Renal cortical epithelial cell (primary cell): Measurements from ENCODE around the gene PDE4A. TPM values are rescaled to one million over a fixed set of nuclear protein-coding genes. Genes with fewer than 3 reads are reported as not detected.
"Not testable (repeated sequence)": the region's sequence is repeated elsewhere in the genome, so short reads cannot be mapped to it uniquely, and the experiment has no call there.

ENCODE experiments used
- DNase-seq: peaks from one replicate; pipeline ENCODE4 v3.0.0-alpha.2; 2011; ENCODE audit warnings: low read depth
- total RNA-seq: library from RNA; depleted of rRNA; stranded (reverse); fragments of >200 nt; gene quantifications from 2 replicates; pipeline ENCODE4 v1.2.3, GENCODE V29; 2014

Gene PDE4A
- total RNA-seq: 1.0 and 8.7 TPM in 2 replicates

DNA sequence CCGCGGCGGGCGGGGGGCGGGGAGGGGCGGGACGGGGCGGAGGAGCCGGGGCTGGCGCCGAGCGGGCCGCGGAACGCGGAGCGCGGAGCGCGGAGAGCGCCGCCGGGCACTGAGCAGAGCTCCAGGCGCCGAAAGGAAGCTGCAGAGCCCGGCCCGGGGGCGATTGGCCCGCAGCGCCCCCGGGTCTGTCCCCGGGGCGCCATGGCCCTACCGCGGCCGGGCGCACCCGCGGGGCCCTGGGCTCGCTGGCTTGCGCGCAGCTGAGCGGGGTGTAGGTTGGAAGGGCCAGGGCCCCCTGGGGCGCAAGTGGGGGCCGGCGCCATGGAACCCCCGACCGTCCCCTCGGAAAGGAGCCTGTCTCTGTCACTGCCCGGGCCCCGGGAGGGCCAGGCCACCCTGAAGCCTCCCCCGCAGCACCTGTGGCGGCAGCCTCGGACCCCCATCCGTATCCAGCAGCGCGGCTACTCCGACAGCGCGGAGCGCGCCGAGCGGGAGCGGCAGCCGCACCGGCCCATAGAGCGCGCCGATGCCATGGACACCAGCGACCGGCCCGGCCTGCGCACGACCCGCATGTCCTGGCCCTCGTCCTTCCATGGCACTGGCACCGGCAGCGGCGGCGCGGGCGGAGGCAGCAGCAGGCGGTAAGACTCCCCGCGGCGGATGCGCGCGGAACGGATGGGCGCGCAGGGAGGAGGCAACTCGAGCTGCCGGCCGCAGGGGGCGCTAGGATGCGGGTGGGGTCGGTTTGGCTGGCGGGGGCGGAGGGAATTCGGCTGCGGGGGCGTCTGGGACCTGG lies at the start of gene PDE4A:
Gene PDE4A, plus strand, starts transcription at position 95 of the 796 bp plus-strand sequence. Its CDS starts 227 bp downstream, at position 322.
- DNase-seq: no peak

DNA sequence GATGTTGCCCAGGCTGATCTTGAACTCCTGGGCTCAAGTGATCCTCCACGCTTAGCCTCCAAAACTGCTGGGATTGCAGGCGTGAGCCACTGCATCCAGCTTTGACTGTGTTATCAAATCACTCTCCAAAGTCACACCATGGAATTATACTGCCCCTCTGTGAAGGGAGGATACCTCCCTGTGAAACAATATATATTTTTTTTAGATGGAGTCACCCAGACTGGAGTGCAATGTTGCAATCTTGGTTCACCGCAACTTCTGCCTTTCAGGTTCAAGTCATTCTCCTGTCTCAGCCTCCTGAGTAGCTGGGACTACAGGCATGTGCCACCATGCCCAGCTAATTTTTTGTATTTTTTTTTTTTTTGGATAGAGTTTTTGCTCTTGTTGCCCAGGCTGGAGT lies 47.6 kb upstream of the PDE4A start:
- no peak for DNase-seq

- no peak for DNase-seq
These were observed 45.4 kb upstream of the PDE4A start for GRCh38 chr19:10374931-10375330.

DNA sequence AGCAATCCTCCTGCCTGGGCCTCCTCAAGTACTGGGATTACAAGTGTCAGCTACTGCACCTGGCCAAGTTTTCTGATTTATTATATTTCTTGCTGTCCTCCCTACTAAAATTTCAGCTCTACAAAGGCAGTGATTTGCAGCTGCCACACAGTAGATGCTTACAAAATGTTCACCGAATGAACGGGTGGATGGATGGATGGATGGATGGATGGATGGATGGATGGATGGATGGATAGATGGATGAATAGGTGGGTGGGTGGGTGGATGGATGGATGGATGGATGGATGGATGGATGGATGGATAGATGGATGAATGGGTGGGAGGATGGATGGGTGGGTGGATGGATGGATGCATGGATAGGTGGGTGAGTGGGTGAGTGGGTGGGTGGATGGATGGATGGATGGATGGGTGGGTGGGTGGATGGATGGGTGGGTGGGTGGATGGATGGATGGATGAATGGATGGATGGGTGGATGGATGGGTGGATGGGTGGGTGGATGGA lies 43.1 kb upstream of the PDE4A start:
- not testable (repeated sequence) for DNase-seq

- DNase-seq: no peak
These were observed 42.2 kb upstream of the PDE4A start for GRCh38 chr19:10378124-10378523.

GRCh38 chr19:10379880-10380312 lies 40.4 kb upstream of the PDE4A start:
- no peak for DNase-seq

GRCh38 chr19:10380313-10381102 lies 39.8 kb upstream of the PDE4A start, which contains the start of gene TYK2:
TYK2 (minus strand) TSS chr19:10380572; CDS start chr19:10378406, 2,166 bp downstream.
- DNase-seq: peak; percentile 97

DNA sequence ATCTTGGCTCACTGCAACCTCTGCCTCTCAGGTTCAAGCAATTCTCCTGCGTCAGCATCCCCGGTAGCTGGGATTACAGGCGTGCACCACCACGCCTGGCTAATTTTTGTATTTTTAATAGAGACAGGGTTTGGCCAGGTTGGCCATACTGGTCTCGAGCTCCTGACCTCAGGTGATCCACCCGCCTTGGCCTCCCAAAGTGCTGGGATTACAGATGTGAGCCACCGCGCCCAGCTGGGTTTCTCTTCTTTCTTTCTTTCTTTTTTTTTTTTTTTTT lies 37.2 kb upstream of the PDE4A start:
- not testable (repeated sequence) for DNase-seq

GRCh38 chr19:10384580-10384979 lies 35.8 kb upstream of the PDE4A start:
- no peak for DNase-seq

- peak; percentile 71 for DNase-seq
These were observed 31.4 kb upstream of the PDE4A start for GRCh38 chr19:10388957-10389356.

DNA sequence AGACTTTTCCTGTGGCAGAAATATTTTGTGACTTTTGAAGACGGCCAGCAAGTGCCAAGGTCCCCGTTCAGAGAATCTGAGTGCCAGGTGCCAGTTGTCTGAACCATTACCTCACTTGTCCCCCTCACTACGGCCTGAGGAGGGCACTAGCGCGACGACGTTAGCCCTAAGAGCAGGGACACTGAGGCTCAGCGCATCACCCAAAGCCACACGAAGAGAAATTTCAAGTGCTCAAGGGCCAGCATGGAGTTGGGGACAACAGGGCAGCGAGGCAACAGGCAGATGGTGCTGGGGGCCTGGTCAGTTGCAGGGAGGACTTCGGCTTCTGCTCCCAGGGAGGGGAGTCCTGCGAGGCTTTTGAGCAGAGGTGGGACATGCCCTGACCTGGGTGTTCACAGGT lies 30.5 kb upstream of the PDE4A start:
- DNase-seq: no peak

DNA sequence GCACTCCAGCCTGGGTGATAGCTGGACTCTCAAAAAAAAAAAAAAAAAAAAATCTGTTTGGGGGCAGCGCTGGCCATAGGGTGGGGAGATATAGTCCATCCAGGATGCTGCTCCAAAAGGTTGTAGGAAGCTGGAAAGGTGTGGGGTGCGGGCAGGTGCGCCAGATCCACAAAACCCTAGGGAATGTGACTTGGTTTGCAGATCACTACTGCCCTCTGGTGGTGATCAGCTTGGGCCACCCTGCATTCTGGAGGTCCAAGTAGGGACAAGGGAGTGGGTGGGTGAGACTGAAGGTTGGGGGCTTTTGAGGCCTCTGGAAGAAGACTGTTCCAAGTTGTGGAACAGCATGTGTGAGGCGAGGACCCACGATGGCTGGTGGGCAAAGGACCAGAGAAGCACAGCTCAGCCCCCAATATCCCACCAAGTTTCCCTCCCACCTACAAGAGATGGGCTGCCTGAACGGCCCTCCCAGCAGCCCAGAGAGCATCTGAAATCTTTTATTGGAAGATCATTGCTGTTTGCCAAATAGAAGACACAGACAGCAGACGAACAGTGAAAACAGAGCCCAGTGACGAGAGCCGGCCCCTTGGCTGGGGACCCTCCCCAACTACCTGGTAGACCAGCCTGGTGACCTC lies 29.6 kb upstream of the PDE4A start:
- peak; percentile 67 for DNase-seq

GRCh38 chr19:10392120-10392519 lies 28.2 kb upstream of the PDE4A start:
- DNase-seq: no peak

DNA sequence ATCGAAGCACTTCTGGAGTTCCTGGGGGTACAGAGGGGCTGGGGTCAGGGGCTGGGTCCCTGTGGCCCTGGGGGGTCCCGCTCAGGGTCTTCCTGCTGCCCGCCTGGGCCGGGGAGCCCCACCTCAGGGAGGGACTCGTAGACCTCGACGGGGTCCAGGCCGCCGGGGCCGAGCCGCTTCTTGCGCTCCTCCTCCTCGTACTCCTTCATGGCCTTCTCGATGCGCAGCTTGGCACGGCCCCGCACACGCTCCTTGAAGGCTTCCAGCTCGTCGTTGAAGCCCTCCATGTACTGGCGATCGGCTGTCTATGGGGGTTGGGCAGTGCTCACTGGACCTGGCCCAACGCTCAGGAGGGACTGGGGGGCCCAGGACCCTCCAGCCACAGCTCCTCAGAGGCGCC lies 27.2 kb upstream of the PDE4A start:
- DNase-seq: no peak

- DNase-seq: no peak
These were observed 25.3 kb upstream of the PDE4A start for GRCh38 chr19:10395003-10395402.

DNA sequence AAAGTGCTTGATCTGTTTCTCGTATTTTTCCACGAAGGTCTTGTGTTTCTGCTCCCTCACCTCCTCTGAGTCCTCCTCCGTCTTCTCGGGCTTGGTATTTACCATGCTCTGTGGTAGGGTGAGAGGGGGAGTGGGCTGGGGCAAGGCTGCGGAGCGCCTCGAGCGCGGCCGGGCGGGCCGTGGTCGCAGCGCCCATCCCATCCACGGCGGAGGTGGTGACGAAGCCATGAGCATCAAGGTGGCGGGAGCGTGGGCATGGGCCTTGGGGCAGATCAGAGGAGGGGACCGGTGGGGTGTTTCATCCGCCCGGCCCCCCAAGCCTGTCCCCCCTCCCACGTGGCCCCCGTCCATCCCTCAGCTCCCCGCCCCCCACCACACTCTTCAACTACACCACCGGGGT lies 24.9 kb upstream of the PDE4A start:
- no peak for DNase-seq

- no peak for DNase-seq
These were observed 24.4 kb upstream of the PDE4A start for GRCh38 chr19:10395917-10396316.

- DNase-seq: no peak
These were observed 21.5 kb upstream of the PDE4A start for GRCh38 chr19:10398819-10399218.

DNA sequence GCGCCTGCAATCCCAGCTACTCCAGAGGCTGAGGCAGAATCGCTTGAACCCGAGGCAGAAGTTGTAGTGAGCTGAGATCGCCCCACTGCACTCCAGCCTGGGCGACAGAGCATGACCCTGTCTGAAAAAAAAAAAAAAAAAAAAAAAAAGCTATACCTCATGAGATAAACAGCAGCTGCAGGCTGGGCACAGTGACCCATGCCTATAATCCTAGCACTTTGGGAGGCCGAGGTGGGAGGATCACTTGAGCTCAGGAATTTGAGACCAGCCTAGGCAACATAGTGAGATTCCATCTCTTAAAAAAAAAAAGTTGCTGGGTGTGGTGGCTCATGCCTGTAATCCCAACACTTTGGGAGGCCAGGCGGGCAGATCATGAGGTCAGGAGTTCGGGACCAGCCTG lies 21.0 kb upstream of the PDE4A start:
- not testable (repeated sequence) for DNase-seq

GRCh38 chr19:10399878-10400277 lies 20.5 kb upstream of the PDE4A start:
- DNase-seq: no peak

DNA sequence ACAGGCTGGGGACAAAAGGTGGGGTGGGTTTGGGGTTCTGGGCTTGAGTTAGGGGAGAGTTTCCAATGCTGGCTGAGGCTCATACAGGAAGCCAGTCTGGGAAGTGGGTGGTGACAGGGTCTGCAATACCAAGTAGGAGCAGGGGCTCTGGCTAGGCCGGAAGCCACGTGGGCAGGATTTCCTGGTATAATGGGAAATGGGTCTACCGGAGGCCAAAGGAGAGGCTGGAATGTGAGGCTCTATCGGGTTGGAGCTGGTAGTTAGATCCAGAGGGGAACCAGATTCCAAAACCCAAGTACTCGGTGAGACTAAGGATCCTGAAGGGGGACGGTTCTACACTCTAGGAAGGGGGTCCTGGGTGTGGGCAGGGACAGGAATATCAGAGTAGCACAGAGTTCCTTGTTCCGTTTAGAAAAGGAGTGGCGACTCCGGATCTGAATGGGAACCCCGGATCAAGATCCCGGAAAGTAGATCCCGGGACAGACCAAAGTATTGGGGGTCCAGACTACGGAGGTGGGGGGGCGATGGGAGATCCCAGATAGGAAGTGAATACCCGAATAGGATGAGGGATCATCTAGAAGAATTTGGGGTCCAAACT lies 17.8 kb upstream of the PDE4A start:
- no peak for DNase-seq
